H1 (cell line): ENCODE data around the gene ARMH3. TPM values are rescaled to one million over a fixed set of nuclear protein-coding genes. Genes with fewer than 3 reads are reported as not detected.
A peak's percentile ranks its signal among the peaks of the same experiment; 100 is the strongest.

ENCODE experiments used
- CEBPB ChIP-seq: IDR thresholded peaks from 2 replicates; pipeline ENCODE4 v1.6.1; 2012; ENCODE audit warnings: low read depth, low read length
- HDAC2 ChIP-seq, 2 experiments: fragments of 300-600 bp in 1 of 2; sonication (generic) in 1 of 2; IDR thresholded peaks; 2 replicates each; pipeline ENCODE4 v1.6.1; 2011 to 2012; ENCODE audit warnings: low read depth in 2 of 2, low read length in 2 of 2, mild to moderate bottlenecking in 2 of 2, moderate library complexity in 2 of 2, borderline replicate concordance in 1 of 2, inconsistent platforms in 1 of 2
- HDAC6 ChIP-seq: IDR thresholded peaks from one replicate; pipeline ENCODE4 v1.7.1; 2012; ENCODE audit warnings: low read depth, mild to moderate bottlenecking, inconsistent platforms, low read length, moderate library complexity
- JUN ChIP-seq: IDR thresholded peaks from 2 replicates; pipeline ENCODE4 v1.6.1; 2011; ENCODE audit warnings: low read depth, mild to moderate bottlenecking, improper control_type of control experiment, low read length
- NANOG ChIP-seq: IDR thresholded peaks from 2 replicates; pipeline ENCODE4 v1.6.1; 2011; ENCODE audit warnings: low read length, low read depth, mild to moderate bottlenecking, inconsistent platforms; ENCODE audit not compliant: insufficient read depth, poor library complexity, severe bottlenecking
- NRF1 ChIP-seq: IDR thresholded peaks from 2 replicates; pipeline ENCODE4 v1.6.1; 2011; ENCODE audit warnings: mild to moderate bottlenecking, low read depth, low read length, improper control_type of control experiment
- PHF8 ChIP-seq: fragments of 200-600 bp; sonication (generic); conservative IDR thresholded peaks from 2 replicates; pipeline ENCODE4 v1.7.1; 2012; ENCODE audit warnings: low read depth, mild to moderate bottlenecking, inconsistent platforms, low read length, moderate library complexity
- SRF ChIP-seq: IDR thresholded peaks from 2 replicates; pipeline ENCODE4 v1.6.1; 2011; ENCODE audit warnings: mild to moderate bottlenecking, low read depth, low read length, moderate library complexity
- SUZ12 ChIP-seq: fragments of 200-600 bp; sonication (generic); IDR thresholded peaks from 2 replicates; pipeline ENCODE4 v1.6.1; 2012; ENCODE audit warnings: mild to moderate bottlenecking, inconsistent platforms, low read length, moderate library complexity, mixed read lengths
- TCF12 ChIP-seq: IDR thresholded peaks from 2 replicates; pipeline ENCODE4 v1.6.1; 2011; ENCODE audit warnings: low read depth, mild to moderate bottlenecking, low read length
- polyA plus RNA-seq, 7 experiments: library from polyadenylated mRNA; depleted of rRNA in 3 of 7; stranded (reverse) in 5 of 7; unstranded in 2 of 7; fragments of >200 nt in 5 of 7; fragments of 200-250 nt in 2 of 7; gene quantifications; 1 replicate in 5 of 7; 2 replicates in 1 of 7; 4 replicates in 1 of 7; pipeline versions ENCODE4 v1.2.1 to v1.2.3, GENCODE V29; 2011 to 2013; ENCODE audit warnings: missing spikeins in 2 of 7, mixed read lengths in 2 of 7
- total RNA-seq: library from RNA; stranded (reverse); fragmentation: NEBNext Ultra II Directional; extraction: Animal tissue kit (Norgen Biotek cat#: 25700); gene quantifications from 2 replicates; pipeline ENCODE4 v1.2.1, GENCODE V29; 2021

ARMH3 gene
- total and polyA plus RNA-seq, 2 of the 8 experiments (the other 6 are each of a cell fraction or from before 2014, with no cell fraction given) = 11.6 to 18.3 TPM

DNA sequence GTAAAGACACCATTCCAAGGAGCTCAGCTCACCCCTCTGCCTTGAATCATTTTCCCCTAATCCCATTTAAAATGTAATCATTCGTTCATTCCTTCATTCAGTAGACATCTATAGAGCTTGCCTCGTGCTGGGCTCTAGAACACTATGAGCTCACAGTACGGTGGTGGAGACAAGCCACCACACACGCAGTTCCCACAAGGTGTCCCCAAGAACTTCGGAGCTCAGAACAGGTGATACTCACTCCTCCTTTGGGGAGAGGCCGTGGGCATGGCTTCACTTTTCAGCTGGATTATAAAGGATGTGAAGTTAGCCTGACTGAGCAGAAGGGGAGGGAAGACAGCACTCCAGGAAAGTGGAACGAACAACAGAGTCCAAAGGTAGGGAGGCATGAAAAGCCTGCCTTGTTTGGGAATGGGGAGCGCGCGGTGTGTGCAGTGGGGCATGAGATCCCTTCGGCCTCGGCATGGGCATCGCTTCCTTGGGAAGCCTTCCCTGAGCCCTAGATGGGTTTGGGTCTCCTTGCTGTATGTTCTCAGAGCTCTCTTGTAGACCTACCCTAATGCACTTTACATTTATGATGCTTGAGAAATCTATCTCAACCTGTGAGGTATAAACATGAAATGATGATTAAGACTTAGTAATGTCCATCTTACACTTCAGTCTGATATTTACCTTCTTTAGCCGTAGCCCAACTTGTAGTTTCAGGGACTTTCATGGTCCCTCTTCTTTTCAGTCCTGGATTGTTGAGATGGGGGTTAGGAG lies 236.9 kb downstream of the ARMH3 start (continued):
- TF ChIP-seq NANOG (no peak), PHF8 (peak; percentile 39; the same call in 1 of the 2 replicates), CEBPB (no peak), SUZ12 (no peak), JUN (no peak), HDAC2 (IDR thresholded peaks at IDR 0.05; ENCODE audit: borderline replicate concordance in 1 of 2, low read depth in 2 of 2, low read length in 2 of 2) (no peak), TCF12 (no peak), SRF (no peak), HDAC6 (no peak), NRF1 (no peak)
